H9 (cell line): ENCODE data around the gene SERPINA10. TPM values are rescaled to one million over a fixed set of nuclear protein-coding genes. Genes with fewer than 3 reads are reported as not detected.

Source experiments
- DNase-seq: peaks from one replicate; pipeline ENCODE4 v3.0.0-alpha.2; 2017
- H2AFZ ChIP-seq: one replicate; pipeline ENCODE4 v1.6.1; 2013; ENCODE audit warnings: mild to moderate bottlenecking, low read length, control low read depth, moderate library complexity
- H2AK5ac ChIP-seq: 2 replicates; pipeline ENCODE4 v1.6.1; 2013; ENCODE audit warnings: low read length, control low read depth, mixed read lengths; ENCODE audit not compliant: insufficient read length
- H2BK120ac ChIP-seq: one replicate; pipeline ENCODE4 v1.6.1; 2013; ENCODE audit warnings: low read depth, mild to moderate bottlenecking, low read length, control low read depth, inconsistent platforms; ENCODE audit not compliant: poor library complexity, severe bottlenecking
- H2BK12ac ChIP-seq: 2 replicates; pipeline ENCODE4 v1.6.1; 2013; ENCODE audit warnings: low read length, control low read depth, mixed read lengths, low read depth; ENCODE audit not compliant: insufficient read length
- H2BK15ac ChIP-seq: 2 replicates; pipeline ENCODE4 v1.6.1; 2013; ENCODE audit warnings: low read depth, low read length, control low read depth
- H2BK20ac ChIP-seq: one replicate; pipeline ENCODE4 v1.6.1; 2013; ENCODE audit warnings: low read depth, mild to moderate bottlenecking, low read length, control low read depth, inconsistent platforms; ENCODE audit not compliant: poor library complexity, severe bottlenecking
- H2BK5ac ChIP-seq: 2 replicates; pipeline ENCODE4 v1.6.1; 2013; ENCODE audit warnings: low read length, control low read depth, mixed read lengths; ENCODE audit not compliant: insufficient read length
- H3K14ac ChIP-seq: 2 replicates; pipeline ENCODE4 v1.6.1; 2013; ENCODE audit warnings: low read length, control low read depth; ENCODE audit not compliant: insufficient read depth
- H3K18ac ChIP-seq: 2 replicates; pipeline ENCODE4 v1.6.1; 2013; ENCODE audit warnings: low read depth, mild to moderate bottlenecking, mixed read lengths, low read length, control low read depth; ENCODE audit not compliant: insufficient read length
- H3K23ac ChIP-seq: 2 replicates; pipeline ENCODE4 v1.6.1; 2013; ENCODE audit warnings: low read length, control low read depth, mixed read lengths, low read depth; ENCODE audit not compliant: insufficient read length
- H3K23me2 ChIP-seq: 2 replicates; pipeline ENCODE4 v1.6.1; 2013; ENCODE audit warnings: low read depth, mild to moderate bottlenecking, mixed read lengths, low read length, control low read depth; ENCODE audit not compliant: insufficient read length, poor library complexity, severe bottlenecking
- H3K27ac ChIP-seq: 2 replicates; pipeline ENCODE4 v1.5.1; 2013; ENCODE audit warnings: low read length, control low read depth, mixed read lengths, low read depth; ENCODE audit not compliant: insufficient read length
- H3K27me3 ChIP-seq: 2 replicates; pipeline ENCODE4 v1.6.1; 2013; ENCODE audit warnings: low read length, control low read depth, inconsistent platforms; ENCODE audit not compliant: insufficient read depth
- H3K4ac ChIP-seq: 2 replicates; pipeline ENCODE4 v1.6.1; 2013; ENCODE audit warnings: low read depth, mild to moderate bottlenecking, control low read depth, inconsistent platforms, low read length, moderate library complexity
- H3K4me1 ChIP-seq: 2 replicates; pipeline ENCODE4 v1.6.1; 2013; ENCODE audit warnings: low read length, control low read depth, inconsistent platforms; ENCODE audit not compliant: insufficient read depth
- H3K4me2 ChIP-seq: 2 replicates; pipeline ENCODE4 v1.6.1; 2013; ENCODE audit warnings: low read length, control low read depth, mixed read lengths; ENCODE audit not compliant: insufficient read length, insufficient read depth
- H3K56ac ChIP-seq: 2 replicates; pipeline ENCODE4 v1.6.1; 2013; ENCODE audit warnings: low read depth, mild to moderate bottlenecking, mixed read lengths, low read length, control low read depth; ENCODE audit not compliant: insufficient read length
- H3K79me1 ChIP-seq: 2 replicates; pipeline ENCODE4 v1.6.1; 2013; ENCODE audit warnings: low read depth, mild to moderate bottlenecking, moderate library complexity, low read length, control low read depth, inconsistent platforms; ENCODE audit not compliant: insufficient read depth, poor library complexity, severe bottlenecking
- H3K79me2 ChIP-seq: 2 replicates; pipeline ENCODE4 v1.6.1; 2013; ENCODE audit warnings: low read length, control low read depth, inconsistent platforms; ENCODE audit not compliant: insufficient read depth
- H3K9ac ChIP-seq: 2 replicates; pipeline ENCODE4 v1.6.1; 2013; ENCODE audit warnings: low read length, control low read depth, mixed read lengths; ENCODE audit not compliant: insufficient read length; ENCODE audit errors: extremely low read depth
- H3K9me3 ChIP-seq: one replicate; pipeline ENCODE4 v1.6.1; 2013; ENCODE audit warnings: low read depth, low read length, inconsistent platforms; ENCODE audit not compliant: control insufficient read depth
- H3T11ph ChIP-seq: one replicate; pipeline ENCODE4 v1.6.1; 2013; ENCODE audit warnings: mild to moderate bottlenecking, low read length, control low read depth, inconsistent platforms
- H4K20me1 ChIP-seq: one replicate; pipeline ENCODE4 v1.6.1; 2013; ENCODE audit not compliant: control insufficient read depth, insufficient read length, insufficient read depth
- H4K5ac ChIP-seq: 2 replicates; pipeline ENCODE4 v1.6.1; 2013; ENCODE audit warnings: low read depth, mild to moderate bottlenecking, mixed read lengths, low read length, control low read depth; ENCODE audit not compliant: insufficient read length
- H4K8ac ChIP-seq: replicated peaks from 2 replicates; pipeline ENCODE4 v1.6.1; 2013; ENCODE audit warnings: low read length, control low read depth, mixed read lengths, low read depth; ENCODE audit not compliant: insufficient read length
- H4K91ac ChIP-seq: 2 replicates; pipeline ENCODE4 v1.6.1; 2013; ENCODE audit warnings: low read depth, mild to moderate bottlenecking, moderate library complexity, mixed read lengths, low read length, control low read depth; ENCODE audit not compliant: insufficient read length
- H3K27ac Mint-ChIP-seq, 3 experiments: 2 replicates in 2 of 3; 3 replicates in 1 of 3; pipeline ENCODE4 v1.8.0; 2020 to 2021; ENCODE audit warnings: mixed read lengths in 3 of 3, mild to moderate bottlenecking in 1 of 3, moderate library complexity in 1 of 3
- H3K27me3 Mint-ChIP-seq: 2 replicates; pipeline ENCODE4 v1.8.0; 2021; ENCODE audit warnings: low read depth, mild to moderate bottlenecking, moderate library complexity, mixed read lengths
- H3K36me3 Mint-ChIP-seq, 3 experiments: 2 replicates in 2 of 3; 3 replicates in 1 of 3; pipeline ENCODE4 v1.8.0; 2020 to 2021; ENCODE audit warnings: low read depth in 3 of 3, mixed read lengths in 3 of 3; ENCODE audit not compliant: insufficient read depth in 1 of 3
- H3K4me1 Mint-ChIP-seq, 2 experiments: 2 replicates each; pipeline ENCODE4 v1.8.0; 2020; ENCODE audit warnings: mixed read lengths in 2 of 2
- H3K4me3 Mint-ChIP-seq, 2 experiments: 2 replicates in 1 of 2; 3 replicates in 1 of 2; pipeline ENCODE4 v1.8.0; 2020 to 2021; ENCODE audit warnings: mild to moderate bottlenecking in 2 of 2, mixed read lengths in 2 of 2, moderate library complexity in 1 of 2
- H3K9me3 Mint-ChIP-seq, 2 experiments: 2 replicates in 1 of 2; 3 replicates in 1 of 2; pipeline ENCODE4 v1.8.0; 2020; ENCODE audit warnings: mild to moderate bottlenecking in 2 of 2, mixed read lengths in 2 of 2, moderate library complexity in 1 of 2
- WGBS: extraction: QIAGEN DNeasy Blood & Tissue Kit; methylation state at CpG from one replicate; pipeline ENCODE4 v1.1.7; 2013; ENCODE audit warnings: missing lambda C conversion rate, low lambda C conversion rate, mixed read lengths; ENCODE audit not compliant: insufficient read length; ENCODE audit errors: extremely low coverage; 5-methylcytosine and 5-hydroxymethylcytosine counted together
- total RNA-seq: library from RNA; stranded (reverse); gene quantifications from 2 replicates; pipeline ENCODE4 v1.2.1, GENCODE V29; 2021
- TF ChIP-seq, protein P1 (sequence below): fragments of 200-600 bp; sonication (generic); conservative IDR thresholded peaks from 3 replicates; pipeline ENCODE4 v1.8.0; 2021; ENCODE audit warnings: antibody characterized with exemption, mild to moderate bottlenecking

SERPINA10 gene
- total RNA-seq, 1 experiment from 2014 or later: not detected

GRCh38 chr14:94295360-94296180, 2.5 kb upstream of the SERPINA10 start:
- Histone ChIP-seq H3K9me3 (no peaks in the 10 kb centered on the region), H3K4me2 (no peak overlapping the region), H3K18ac (no peak overlapping the region), H2BK12ac (no peak overlapping the region), H2BK5ac (no peak overlapping the region), H3K23me2 (no peaks in the 10 kb centered on the region), H3K79me2 (no peaks in the 10 kb centered on the region), H4K8ac (no peak overlapping the region), H4K91ac (no peak overlapping the region), H2BK20ac (no peak overlapping the region), H4K20me1 (no peaks in the 10 kb centered on the region), H2BK15ac (no peak overlapping the region), H3T11ph (no peak overlapping the region), H3K79me1 (no peaks in the 10 kb centered on the region), H3K4me1 (no peaks in the 10 kb centered on the region), H2BK120ac (no peak overlapping the region), H3K56ac (no peak overlapping the region), H3K14ac (no peak overlapping the region), H2AK5ac (no peak overlapping the region), H3K27ac (no peak overlapping the region), H3K4ac (no peak overlapping the region), H3K23ac (no peak overlapping the region), H3K27me3 (no peaks in the 10 kb centered on the region), H2AFZ (no peak overlapping the region), H4K5ac (no peak overlapping the region), H3K9ac (no peak overlapping the region)
- H3K27me3 Mint-ChIP-seq: no peaks in the 10 kb centered on the region
- H3K4me3 Mint-ChIP-seq: no peak overlapping the region
- no peaks in the 10 kb centered on the region for H3K36me3 Mint-ChIP-seq
- H3K4me1 Mint-ChIP-seq: peaks cover 10 to 12% of the 10 kb centered on the region in 2 experiments
- H3K27ac Mint-ChIP-seq: no peak overlapping the region; a peak in 1 of 7 replicates
- H3K9me3 Mint-ChIP-seq: no peaks in the 10 kb centered on the region; a peak in 1 of 5 replicates
- TF ChIP-seq, protein P1, sequence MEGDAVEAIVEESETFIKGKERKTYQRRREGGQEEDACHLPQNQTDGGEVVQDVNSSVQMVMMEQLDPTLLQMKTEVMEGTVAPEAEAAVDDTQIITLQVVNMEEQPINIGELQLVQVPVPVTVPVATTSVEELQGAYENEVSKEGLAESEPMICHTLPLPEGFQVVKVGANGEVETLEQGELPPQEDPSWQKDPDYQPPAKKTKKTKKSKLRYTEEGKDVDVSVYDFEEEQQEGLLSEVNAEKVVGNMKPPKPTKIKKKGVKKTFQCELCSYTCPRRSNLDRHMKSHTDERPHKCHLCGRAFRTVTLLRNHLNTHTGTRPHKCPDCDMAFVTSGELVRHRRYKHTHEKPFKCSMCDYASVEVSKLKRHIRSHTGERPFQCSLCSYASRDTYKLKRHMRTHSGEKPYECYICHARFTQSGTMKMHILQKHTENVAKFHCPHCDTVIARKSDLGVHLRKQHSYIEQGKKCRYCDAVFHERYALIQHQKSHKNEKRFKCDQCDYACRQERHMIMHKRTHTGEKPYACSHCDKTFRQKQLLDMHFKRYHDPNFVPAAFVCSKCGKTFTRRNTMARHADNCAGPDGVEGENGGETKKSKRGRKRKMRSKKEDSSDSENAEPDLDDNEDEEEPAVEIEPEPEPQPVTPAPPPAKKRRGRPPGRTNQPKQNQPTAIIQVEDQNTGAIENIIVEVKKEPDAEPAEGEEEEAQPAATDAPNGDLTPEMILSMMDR: no peak
- no CpG with 5 or more reads among the region's 9 CpGs for WGBS
- no peak for DNase-seq
